ENCODE measurements around the gene HACD2.

The HACD2 gene

GRCh38 chr3:123571973-123572365 is 12.9 kb downstream of the HACD2 start:
- DNase-seq (ENCODE audit: low read depth in 4 of 4, low spot score in 1 of 4) = no peak

DNA sequence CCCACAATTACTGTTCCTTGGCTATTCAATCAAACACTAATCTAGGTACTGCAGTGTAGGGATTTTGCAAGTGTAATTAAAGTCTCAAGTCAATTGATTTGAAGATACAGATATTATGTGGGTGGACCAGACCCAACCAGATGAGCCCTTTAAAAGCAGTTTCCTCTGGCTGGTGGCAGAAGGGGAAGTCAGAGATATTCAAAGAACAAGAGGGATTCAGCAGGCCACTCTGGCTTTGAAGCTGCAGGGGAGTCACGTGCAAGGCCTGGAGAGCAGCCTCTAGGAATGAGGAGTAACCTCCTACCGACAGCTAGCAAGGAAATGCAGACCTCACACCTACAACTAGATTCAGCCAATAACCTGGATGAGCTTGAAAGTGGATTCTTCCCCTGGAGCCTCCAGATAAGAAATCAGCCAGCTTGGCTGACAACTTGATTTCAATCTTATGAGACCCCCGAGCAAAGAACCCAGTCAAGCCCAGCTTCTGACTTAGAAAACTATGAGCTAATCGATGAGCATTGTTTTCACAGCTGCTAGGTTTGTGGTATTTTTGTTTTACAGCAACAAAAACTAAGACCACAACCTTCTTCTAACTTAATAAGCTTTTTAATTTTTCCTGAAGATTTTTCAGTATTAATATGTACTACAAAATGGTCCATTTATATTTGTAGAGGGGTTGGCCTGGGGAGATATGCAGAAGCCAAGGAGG is 13.4 kb downstream of the HACD2 start:
- DNase-seq (ENCODE audit: low read depth in 4 of 4, low spot score in 1 of 4) = no peak

- DNase-seq (ENCODE audit: low read depth in 4 of 4, low spot score in 1 of 4) = no peak
Measured at GRCh38 chr3:123568875-123569274, 16.0 kb downstream of the HACD2 start.

GRCh38 chr3:123568034-123568433 is 16.8 kb downstream of the HACD2 start:
- no peak for DNase-seq (ENCODE audit: low read depth in 4 of 4, low spot score in 1 of 4)

DNA sequence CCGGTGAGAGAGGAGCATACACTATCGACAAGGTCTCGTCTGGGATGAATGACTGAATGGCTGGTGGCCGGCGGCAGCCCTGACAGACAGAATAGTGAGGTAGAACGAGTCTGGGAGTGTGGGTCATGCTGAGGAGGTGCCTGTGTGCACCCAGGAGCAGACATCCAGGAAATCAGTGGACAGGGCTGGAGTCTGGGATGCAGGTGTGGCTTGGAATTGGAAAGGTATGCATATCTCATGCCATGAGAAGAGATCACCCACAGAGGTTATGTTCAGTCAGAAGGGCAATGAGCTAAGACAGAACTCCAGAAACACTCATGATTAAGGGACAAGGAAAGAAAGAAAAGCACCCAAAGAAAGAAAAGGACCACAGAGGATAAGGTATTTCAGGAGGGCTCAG is 20.8 kb downstream of the HACD2 start:
- DNase-seq (ENCODE audit: low read depth in 4 of 4, low spot score in 1 of 4) = no peak

DNA sequence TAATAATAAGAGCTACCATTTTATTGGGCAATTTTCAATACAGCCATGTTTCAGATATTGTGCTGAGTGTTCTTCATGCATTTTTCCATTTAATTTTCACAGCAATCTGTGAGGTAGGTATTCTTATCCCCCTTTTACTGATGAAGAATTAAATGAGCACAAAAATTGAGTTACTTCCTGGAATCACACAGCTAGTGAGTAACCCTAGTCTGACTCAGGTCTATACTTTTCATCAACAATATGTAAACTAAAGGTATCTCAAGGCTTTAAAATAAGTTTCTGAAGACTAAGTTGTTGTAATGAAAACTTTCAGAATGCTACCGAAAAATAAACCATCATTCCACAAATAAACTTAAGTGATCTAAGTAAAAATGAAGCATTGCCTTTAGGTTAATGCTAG is 22.3 kb downstream of the HACD2 start:
- no peak for DNase-seq (ENCODE audit: low read depth in 4 of 4, low spot score in 1 of 4)

DNA sequence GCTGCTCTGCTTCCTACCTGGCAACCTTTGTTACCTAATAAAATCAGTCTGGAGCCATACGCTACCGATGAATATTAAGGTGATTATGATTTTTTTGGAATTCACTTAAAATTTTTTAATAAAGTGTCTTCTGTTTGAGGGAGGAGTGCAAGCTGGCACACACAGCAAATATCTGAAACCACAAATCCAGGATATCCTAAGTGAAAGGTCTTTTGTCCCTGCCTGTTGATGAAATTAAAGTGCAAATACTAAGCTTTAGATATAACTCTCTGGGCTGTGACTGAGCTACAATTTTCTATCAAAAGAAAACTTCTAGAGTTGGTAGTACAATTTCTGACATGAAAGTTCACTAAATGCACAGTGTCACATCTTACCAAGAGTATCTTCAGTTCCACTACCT is 23.7 kb downstream of the HACD2 start:
- DNase-seq (ENCODE audit: low read depth in 4 of 4, low spot score in 1 of 4) = no peak

- no peak for DNase-seq (ENCODE audit: low read depth in 4 of 4, low spot score in 1 of 4)
Measured at GRCh38 chr3:123559040-123559861, 25.6 kb downstream of the HACD2 start.

DNA sequence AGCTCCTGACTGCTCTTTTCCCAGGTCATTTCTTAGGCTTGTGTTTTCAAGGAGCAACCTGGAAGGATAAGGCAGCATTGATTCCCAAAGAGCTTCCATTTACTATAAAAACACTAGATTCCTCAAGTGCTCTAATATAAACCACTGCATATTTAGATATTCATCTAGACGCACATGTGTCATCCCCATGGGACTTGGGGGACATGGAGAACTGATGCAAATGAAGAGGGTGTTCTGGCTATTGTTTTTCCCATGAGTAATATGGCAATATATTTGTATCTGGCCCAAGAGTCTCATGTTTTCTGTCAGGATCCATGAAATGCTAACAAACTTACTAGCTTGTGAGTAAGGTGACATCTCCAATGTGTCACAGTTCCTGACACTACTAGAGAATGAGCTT is 31.3 kb downstream of the HACD2 start:
- DNase-seq (ENCODE audit: low read depth in 4 of 4, low spot score in 1 of 4) = no peak

DNA sequence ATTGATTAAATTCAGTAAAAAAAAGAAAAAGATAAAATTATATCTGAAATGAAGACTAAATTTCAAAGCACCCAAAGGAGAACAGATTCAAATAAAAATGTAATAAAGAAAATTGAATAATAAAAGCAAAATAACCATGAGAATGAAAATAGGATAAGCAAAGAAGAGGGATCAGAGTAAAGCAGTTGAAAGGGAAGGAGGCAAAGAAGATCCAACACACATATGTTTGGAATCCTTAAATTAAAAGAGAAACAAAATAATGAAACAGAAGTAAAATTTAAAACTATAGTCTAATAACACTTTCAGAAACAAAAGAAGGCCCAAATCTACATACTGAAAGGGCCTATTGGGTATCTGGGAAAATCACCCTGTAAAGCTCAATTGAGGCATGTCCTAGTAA is 32.1 kb downstream of the HACD2 start:
- no peak for DNase-seq (ENCODE audit: low read depth in 4 of 4, low spot score in 1 of 4)

DNA sequence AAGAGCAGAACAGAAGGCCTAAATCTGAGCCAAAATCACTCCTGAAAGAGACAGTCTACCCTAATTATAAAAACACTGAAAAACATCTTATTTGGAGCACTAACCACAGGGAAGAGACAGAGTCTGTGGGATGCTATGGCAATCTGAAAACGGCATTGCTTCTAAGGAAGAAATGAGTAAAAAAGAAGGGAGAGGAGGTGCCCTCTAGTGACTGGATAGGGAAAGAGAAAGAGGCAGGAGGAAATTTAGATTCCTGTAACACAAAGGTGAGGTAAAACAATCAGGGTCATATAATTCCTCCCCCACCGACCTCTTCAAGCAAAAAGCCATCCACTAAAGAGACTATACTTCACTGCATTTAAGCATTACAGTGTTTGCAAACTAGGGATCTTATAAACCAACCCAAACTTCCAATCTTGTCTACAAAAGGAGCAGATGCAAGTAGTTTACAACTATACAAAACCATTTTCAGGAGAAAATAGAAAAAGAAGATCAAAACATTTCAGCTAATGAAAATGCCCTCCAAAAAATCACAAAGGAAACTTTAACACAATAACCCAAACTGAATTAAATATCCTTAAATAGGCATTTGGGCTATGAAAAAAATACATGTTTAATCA is 32.6 kb downstream of the HACD2 start:
- no peak for DNase-seq (ENCODE audit: low read depth in 4 of 4, low spot score in 1 of 4)

- DNase-seq (ENCODE audit: low read depth in 4 of 4, low spot score in 1 of 4) = no peak
Measured at GRCh38 chr3:123547881-123548519, 36.9 kb downstream of the HACD2 start.

- DNase-seq (ENCODE audit: low read depth in 4 of 4, low spot score in 1 of 4) = no peak
Measured at GRCh38 chr3:123546133-123546755, 38.6 kb downstream of the HACD2 start.

GRCh38 chr3:123543950-123544349 is 40.9 kb downstream of the HACD2 start:
- DNase-seq (ENCODE audit: low read depth in 4 of 4, low spot score in 1 of 4) = no peak

GRCh38 chr3:123540285-123540684 is 44.6 kb downstream of the HACD2 start:
- no peak for DNase-seq (ENCODE audit: low read depth in 4 of 4, low spot score in 1 of 4)

- DNase-seq (ENCODE audit: low read depth in 4 of 4, low spot score in 1 of 4) = no peak
Measured at GRCh38 chr3:123536153-123536895, 48.5 kb downstream of the HACD2 start.

DNA sequence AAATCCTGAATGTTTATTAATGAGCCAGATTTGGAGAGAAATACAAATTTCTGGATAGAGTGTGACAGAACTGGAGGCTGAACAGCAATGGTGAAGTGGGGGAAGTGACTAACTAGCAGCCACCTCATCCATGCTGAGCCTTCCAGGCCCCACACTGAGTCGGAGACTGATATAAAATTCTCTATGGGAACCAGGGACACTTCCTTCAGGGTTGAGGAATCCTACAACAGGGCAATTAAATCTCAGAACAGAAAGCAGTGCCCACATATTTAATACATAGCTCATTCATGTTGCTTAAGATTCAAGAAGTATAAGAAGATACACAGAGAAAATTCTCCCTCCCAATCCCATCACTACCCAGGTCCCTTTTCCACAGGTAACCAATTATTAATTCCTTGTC is 49.3 kb downstream of the HACD2 start:
- DNase-seq (ENCODE audit: low read depth in 4 of 4, low spot score in 1 of 4) = no peak

DNA sequence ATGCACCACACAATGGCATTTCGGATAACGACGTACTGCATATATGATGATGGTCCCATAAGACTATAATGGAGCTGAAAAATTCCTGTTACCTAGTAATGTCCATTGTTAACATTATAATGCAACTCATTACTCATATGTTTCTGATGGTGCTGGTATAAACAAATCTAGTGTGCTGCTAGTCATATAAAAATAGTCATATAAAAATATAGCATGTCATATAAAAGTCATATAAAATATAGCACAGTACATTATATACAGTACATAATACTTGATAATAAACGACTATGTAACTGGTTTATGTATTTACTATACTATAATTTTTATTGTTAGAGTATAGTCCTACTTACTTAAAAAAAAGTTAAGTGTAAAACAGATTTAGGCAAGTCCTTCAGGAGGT is 50.6 kb downstream of the HACD2 start:
- DNase-seq (ENCODE audit: low read depth in 4 of 4, low spot score in 1 of 4) = no peak

GRCh38 chr3:123533554-123534159 is 51.2 kb downstream of the HACD2 start:
- no peak for DNase-seq (ENCODE audit: low read depth in 4 of 4, low spot score in 1 of 4)

- DNase-seq (ENCODE audit: low read depth in 4 of 4, low spot score in 1 of 4) = no peak
Measured at GRCh38 chr3:123528130-123528529, 56.7 kb downstream of the HACD2 start.

All from stimulated activated CD4-positive, alpha-beta T cell treated with anti-CD3 and anti-CD28 coated beads, Interleukin-1b, Interleukin-23, amount 100 ng/mL, for 24 hours (primary cell).